Epidermal melanocyte (primary cell): ENCODE measurements around the gene PLCL1.
"Not testable (repeated sequence)": the region's sequence is repeated elsewhere in the genome, so short reads cannot be mapped to it uniquely, and the experiment has no call there.

Experiments
- DNase-seq: peaks from one replicate; pipeline ENCODE4 v3.0.0; 2011; ENCODE audit warnings: low spot score; ENCODE audit not compliant: insufficient read length

The PLCL1 gene

GRCh38 chr2:197809064-197809463, 4.7 kb downstream of the PLCL1 start:
- no peak for DNase-seq

- no peak for DNase-seq
Measured at GRCh38 chr2:197810016-197810415, 5.6 kb downstream of the PLCL1 start.

- DNase-seq = no peak
Measured at GRCh38 chr2:197810491-197810890, 6.1 kb downstream of the PLCL1 start.

GRCh38 chr2:197813093-197813787, 8.8 kb downstream of the PLCL1 start:
- DNase-seq = no peak

GRCh38 chr2:197814526-197814925, 10.1 kb downstream of the PLCL1 start:
- DNase-seq = no peak

- no peak for DNase-seq
Measured at GRCh38 chr2:197821550-197822289, 17.3 kb downstream of the PLCL1 start.

GRCh38 chr2:197822333-197822732, 17.9 kb downstream of the PLCL1 start:
- DNase-seq = no peak

GRCh38 chr2:197827618-197828017, 23.2 kb downstream of the PLCL1 start:
- no peak for DNase-seq

- no peak for DNase-seq
Measured at GRCh38 chr2:197828464-197829135, 24.2 kb downstream of the PLCL1 start.

- DNase-seq = not testable (repeated sequence)
Measured at GRCh38 chr2:197834771-197835170, 30.4 kb downstream of the PLCL1 start.

- DNase-seq = no peak
Measured at GRCh38 chr2:197835293-197835692, 30.9 kb downstream of the PLCL1 start.

GRCh38 chr2:197838036-197838435, 33.6 kb downstream of the PLCL1 start:
- peak; percentile 30 for DNase-seq

- DNase-seq = no peak
Measured at GRCh38 chr2:197838579-197838978, 34.2 kb downstream of the PLCL1 start.

- DNase-seq = no peak
Measured at GRCh38 chr2:197839327-197839726, 34.9 kb downstream of the PLCL1 start.

- no peak for DNase-seq
Measured at GRCh38 chr2:197839856-197840255, 35.5 kb downstream of the PLCL1 start.

- no peak for DNase-seq
Measured at GRCh38 chr2:197846128-197846527, 41.7 kb downstream of the PLCL1 start.

GRCh38 chr2:197846777-197847176, 42.4 kb downstream of the PLCL1 start:
- DNase-seq = no peak

- no peak for DNase-seq
Measured at GRCh38 chr2:197847651-197848401, 43.4 kb downstream of the PLCL1 start.

GRCh38 chr2:197848602-197849001, 44.2 kb downstream of the PLCL1 start:
- DNase-seq = no peak

- no peak for DNase-seq
Measured at GRCh38 chr2:197850882-197851450, 46.6 kb downstream of the PLCL1 start.

- no peak for DNase-seq
Measured at GRCh38 chr2:197851451-197851850, 47.1 kb downstream of the PLCL1 start.
